Kidney (tissue), 14 donors: ENCODE measurements around the gene SYT6. TPM values are rescaled to one million over a fixed set of nuclear protein-coding genes. Genes with fewer than 3 reads are reported as not detected.

Experiments
- DNase-seq, 5 donors: peaks; one replicate each; pipeline ENCODE4 v3.0.0-alpha.2; 2013 to 2020
- FAIRE-seq: peaks from 2 replicates; lab custom pipeline; 2012; peaks lifted over from hg19 to GRCh38; lab: Jason Lieb, UNC
- H3K27ac ChIP-seq, 2 donors: one replicate each; pipeline ENCODE4 v1.7.0; 2013; ENCODE audit warnings: low read depth in 2 of 2, low read length in 2 of 2, inconsistent platforms in 1 of 2
- H3K27me3 ChIP-seq: one replicate; pipeline ENCODE4 v1.7.1; 2013; ENCODE audit warnings: low read length, inconsistent platforms; ENCODE audit not compliant: control insufficient read depth, insufficient read depth
- H3K36me3 ChIP-seq, 3 donors: one replicate each; pipeline versions ENCODE4 v1.7.0 to v1.7.1; 2013; ENCODE audit warnings: low read length in 3 of 3, control low read depth in 1 of 3, inconsistent platforms in 1 of 3; ENCODE audit not compliant: insufficient read depth in 3 of 3, control insufficient read depth in 2 of 3
- H3K4me1 ChIP-seq, 3 donors: one replicate each; pipeline versions ENCODE4 v1.7.0 to v1.7.1; 2013; ENCODE audit warnings: low read length in 3 of 3, inconsistent platforms in 1 of 3, low read depth in 1 of 3; ENCODE audit not compliant: control insufficient read depth in 2 of 3, insufficient read depth in 2 of 3
- H3K4me3 ChIP-seq, 3 donors: one replicate each; pipeline versions ENCODE4 v1.7.0 to v1.8.1; 2013; ENCODE audit warnings: low read length in 3 of 3, control low read depth in 1 of 3, inconsistent platforms in 1 of 3
- H3K9ac ChIP-seq, 3 donors: one replicate each; pipeline versions ENCODE4 v1.7.0 to v1.7.1; 2013; ENCODE audit warnings: low read length in 3 of 3, control low read depth in 1 of 3, inconsistent platforms in 1 of 3
- H3K9me3 ChIP-seq, 3 donors: one replicate each; pipeline versions ENCODE4 v1.7.0 to v1.7.1; 2013; ENCODE audit warnings: low read length in 3 of 3, control low read depth in 1 of 3, inconsistent platforms in 1 of 3; ENCODE audit not compliant: control insufficient read depth in 2 of 3, insufficient read depth in 1 of 3
- CTCF ChIP-seq: IDR thresholded peaks from 3 replicates; pipeline ENCODE4 v1.5.1; 2012; ENCODE audit warnings: mild to moderate bottlenecking, moderate library complexity, borderline replicate concordance; ENCODE audit not compliant: insufficient read depth; ENCODE audit errors: extremely low read depth
- intact Hi-C: fragments of 100-400 bp; cut with DNase I; formaldehyde crosslinking; loops from one replicate; pipeline ENCODE4 v1.11.1; 2022
- polyA plus RNA-seq: library from polyadenylated mRNA; stranded (reverse); fragments of 350-450 nt; fragmentation: Illumina TruSeq; extraction: RNeasy Lipid Tissue Mini Kit (QIAGEN cat#74804); gene quantifications from one replicate; pipeline ENCODE4 v1.2.3, GENCODE V29; 2014; ENCODE audit warnings: low read depth, low replicate concordance; ENCODE audit not compliant: insufficient read depth
- total RNA-seq: library from RNA; stranded (reverse); fragmentation: NEBNext Ultra II Directional; extraction: Animal tissue kit (Norgen Biotek cat#: 25700); gene quantifications from one replicate; pipeline ENCODE4 v1.2.1, GENCODE V29; 2021
- donor health status: control.
- donor health status: control.
- donor health status: control.
- donor health status: control.
- donor health status: control.
- donor health status: DM: yes; HTN: yes; CAD: no.
- donor health status: Normal renal cell carcinoma (clear cell type).

Gene SYT6
- total and polyA plus RNA-seq, 2 donors from 2014 or later, result 0.06 to 1.7 TPM

GRCh38 chr1:114196992-114197907 is 43.6 kb upstream of the SYT6 start:
- Histone ChIP-seq H3K27ac (no peak overlapping the region), H3K4me3 (no peak overlapping the region), H3K9ac (no peak overlapping the region), H3K27me3 (no peaks in the 10 kb centered on the region), H3K36me3 (no peaks in the 10 kb centered on the region), H3K9me3 (no peaks in the 10 kb centered on the region), H3K4me1 (no peaks in the 10 kb centered on the region)
- no peak for DNase-seq
- intact Hi-C loops, result no loop called here
- FAIRE-seq, result no peak
- no peak for TF ChIP-seq CTCF

- no peaks in the 10 kb centered on the region for H3K9me3 ChIP-seq
- DNase-seq (no peak), FAIRE-seq (no peak)
- H3K27ac ChIP-seq, result no peak overlapping the region
- H3K36me3 ChIP-seq, result no peaks in the 10 kb centered on the region
- no peak overlapping the region for H3K9ac ChIP-seq
- H3K4me1 ChIP-seq, result no peaks in the 10 kb centered on the region
- TF ChIP-seq CTCF, result no peak
- no peak overlapping the region for H3K4me3 ChIP-seq
- intact Hi-C loops, result no loop called here
- no peaks in the 10 kb centered on the region for H3K27me3 ChIP-seq
These were observed 42.1 kb upstream of the SYT6 start for GRCh38 chr1:114195819-114196218.

- Histone ChIP-seq H3K4me1 (no peaks in the 10 kb centered on the region), H3K36me3 (no peaks in the 10 kb centered on the region), H3K27ac (no peak overlapping the region), H3K9ac (no peak overlapping the region), H3K27me3 (no peaks in the 10 kb centered on the region), H3K4me3 (no peak overlapping the region), H3K9me3 (no peaks in the 10 kb centered on the region)
- no peak for DNase-seq
- no peak for TF ChIP-seq CTCF
- no peak for FAIRE-seq
- intact Hi-C loops, result no loop called here
These were observed 38.7 kb upstream of the SYT6 start for GRCh38 chr1:114192328-114192727.
